ENCODE results near the gene COMMD1.

DNA sequence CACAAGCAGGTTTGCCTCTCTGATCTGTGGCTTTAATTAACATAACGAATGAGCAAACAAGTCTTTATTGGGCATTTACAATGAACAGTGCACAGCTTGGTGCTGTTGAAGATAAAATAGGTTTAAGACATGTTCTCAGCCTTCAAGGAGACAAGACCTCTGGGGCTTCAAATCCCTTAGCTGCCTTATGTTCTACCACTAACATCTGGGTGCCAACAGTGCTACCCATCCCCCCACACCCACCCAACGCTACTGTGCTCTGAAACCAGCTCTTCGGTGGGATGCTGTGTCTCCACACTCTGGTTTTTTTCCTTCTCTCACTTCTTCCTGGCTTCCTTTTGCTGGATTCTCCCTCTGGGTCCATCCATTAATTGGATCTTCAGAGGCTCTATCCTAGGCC, 276.4 kb downstream of the COMMD1 start:
- TF ChIP-seq RARB (CRISPR knock-in tag; IDR thresholded peaks at IDR 0.05) (no peak), PPARA (CRISPR knock-in tag; IDR thresholded peaks at IDR 0.05; ENCODE audit: borderline replicate concordance) (no peak), CSDC2 (CRISPR knock-in tag; IDR thresholded peaks at IDR 0.05) (no peak)
- TF ChIP-seq, protein P1, sequence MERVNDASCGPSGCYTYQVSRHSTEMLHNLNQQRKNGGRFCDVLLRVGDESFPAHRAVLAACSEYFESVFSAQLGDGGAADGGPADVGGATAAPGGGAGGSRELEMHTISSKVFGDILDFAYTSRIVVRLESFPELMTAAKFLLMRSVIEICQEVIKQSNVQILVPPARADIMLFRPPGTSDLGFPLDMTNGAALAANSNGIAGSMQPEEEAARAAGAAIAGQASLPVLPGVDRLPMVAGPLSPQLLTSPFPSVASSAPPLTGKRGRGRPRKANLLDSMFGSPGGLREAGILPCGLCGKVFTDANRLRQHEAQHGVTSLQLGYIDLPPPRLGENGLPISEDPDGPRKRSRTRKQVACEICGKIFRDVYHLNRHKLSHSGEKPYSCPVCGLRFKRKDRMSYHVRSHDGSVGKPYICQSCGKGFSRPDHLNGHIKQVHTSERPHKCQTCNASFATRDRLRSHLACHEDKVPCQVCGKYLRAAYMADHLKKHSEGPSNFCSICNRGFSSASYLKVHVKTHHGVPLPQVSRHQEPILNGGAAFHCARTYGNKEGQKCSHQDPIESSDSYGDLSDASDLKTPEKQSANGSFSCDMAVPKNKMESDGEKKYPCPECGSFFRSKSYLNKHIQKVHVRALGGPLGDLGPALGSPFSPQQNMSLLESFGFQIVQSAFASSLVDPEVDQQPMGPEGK (CRISPR knock-in tag; IDR thresholded peaks at IDR 0.05; ENCODE audit: borderline replicate concordance), result no peak

Data from SK-N-SH treated with all-trans-retinoic acid at 6 μM for 48 hours (cell line).